Dermis blood vessel endothelial cell (primary cell): Measurements from ENCODE around the gene FBLN7. TPM values are rescaled to one million over a fixed set of nuclear protein-coding genes. Genes with fewer than 3 reads are reported as not detected.

Experiments used
- DNase-seq: peaks from one replicate; pipeline ENCODE4 v3.0.0; 2010
- total RNA-seq: library from RNA; depleted of rRNA; stranded (reverse); fragments of >200 nt; gene quantifications from 2 replicates; pipeline ENCODE4 v1.2.3, GENCODE V29; 2014

FBLN7 gene
- total RNA-seq, 1 donor from 2014 or later = 2.4 TPM

DNA sequence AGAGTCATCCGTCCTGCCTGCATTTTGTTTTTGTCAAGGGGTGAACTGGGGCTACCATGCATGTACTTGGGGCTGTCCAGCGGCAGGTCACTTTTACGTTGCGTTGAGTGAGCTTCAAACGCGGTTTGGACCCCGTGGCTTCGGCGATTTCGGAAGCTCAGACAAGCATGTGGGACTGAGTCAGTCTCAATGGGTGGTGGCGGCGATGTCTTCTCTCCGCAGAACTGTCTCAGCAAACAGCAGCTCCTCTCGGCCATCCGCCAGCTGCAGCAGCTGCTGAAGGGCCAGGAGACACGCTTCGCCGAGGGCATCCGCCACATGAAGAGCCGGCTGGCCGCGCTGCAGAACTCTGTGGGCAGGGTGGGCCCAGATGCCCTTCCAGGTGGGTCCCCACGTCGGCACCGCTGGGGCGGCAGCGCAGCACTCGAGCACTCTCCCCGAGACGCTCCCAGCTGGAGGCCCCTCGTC, 21.3 kb downstream of the FBLN7 start:
- no peak for DNase-seq

DNA sequence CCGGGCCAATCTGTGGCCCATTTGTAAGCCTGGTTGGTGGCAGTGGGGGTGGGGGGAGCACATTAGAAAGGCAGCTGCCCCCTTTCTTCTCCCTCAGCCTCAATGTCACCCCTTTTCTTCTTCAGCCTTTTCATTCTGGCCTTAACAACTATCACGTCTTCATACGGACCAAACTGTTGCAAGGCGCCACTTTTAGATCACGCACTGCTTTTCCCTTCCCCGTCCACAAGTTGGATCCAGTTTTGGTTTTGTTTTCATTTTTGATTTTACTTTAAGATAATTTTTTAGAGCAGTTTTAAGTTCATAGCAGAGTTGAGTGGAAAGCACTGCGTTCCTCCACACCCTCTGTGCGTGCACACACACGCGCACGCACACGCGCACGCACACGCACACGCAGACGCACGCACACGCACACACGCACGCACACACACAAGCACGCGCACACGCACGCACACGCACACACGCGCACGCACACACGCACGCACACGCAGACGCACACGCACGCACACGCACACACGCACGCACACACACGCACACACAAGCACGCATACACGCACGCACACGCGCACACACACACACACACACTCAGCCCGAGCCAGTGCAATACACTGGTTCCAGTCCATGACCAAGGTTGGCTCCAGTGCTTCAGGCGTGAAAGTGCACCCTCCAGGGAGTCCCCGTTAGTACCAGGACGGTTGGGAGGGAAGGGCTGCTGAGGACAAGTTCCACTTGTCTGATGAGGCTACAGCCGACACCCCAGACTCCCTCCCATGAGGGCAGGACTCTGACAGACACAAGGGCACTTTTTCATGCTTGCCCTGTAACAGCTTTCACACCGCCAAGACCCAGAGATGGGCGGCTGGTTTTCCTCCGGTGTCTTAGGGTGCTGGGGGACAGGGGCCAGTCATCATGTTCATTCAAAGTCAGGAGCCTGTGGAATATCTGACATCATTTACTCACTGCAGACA, 22.4 kb downstream of the FBLN7 start:
- DNase-seq = no peak

DNA sequence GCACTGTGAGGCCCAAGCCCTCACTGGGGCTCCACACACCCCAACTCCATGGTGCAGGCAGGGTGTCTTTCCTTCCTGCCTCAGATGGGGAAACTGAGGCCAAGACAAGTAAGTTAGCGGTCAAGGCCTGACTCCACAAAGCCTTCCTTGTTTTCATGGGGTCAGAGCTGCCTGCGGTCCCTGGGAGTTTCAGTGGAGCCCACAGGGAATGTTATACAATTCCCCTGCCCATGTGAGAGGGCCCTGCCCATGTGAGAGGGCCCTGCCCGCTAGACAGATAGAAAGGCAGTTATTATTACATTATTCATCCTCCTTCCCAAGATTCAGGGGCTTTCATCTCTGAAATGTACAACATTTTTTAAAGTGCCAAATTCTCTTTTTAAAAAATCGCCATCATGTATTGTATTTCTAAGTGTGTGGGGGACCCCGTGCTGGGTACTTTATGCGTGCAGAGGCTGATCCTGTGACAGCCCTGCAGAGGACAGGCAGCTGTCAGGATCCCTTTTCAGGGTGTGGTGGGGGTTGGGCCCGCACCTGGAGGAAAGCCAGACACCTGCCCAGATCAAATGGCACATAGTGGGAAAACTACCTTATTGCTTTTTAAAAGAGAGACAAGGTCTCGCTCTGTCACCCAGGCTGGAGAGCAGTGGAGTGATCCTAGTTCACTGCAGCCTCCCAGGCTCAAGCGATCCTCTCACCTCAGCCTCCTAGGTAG, 23.4 kb downstream of the FBLN7 start:
- no peak for DNase-seq

DNA sequence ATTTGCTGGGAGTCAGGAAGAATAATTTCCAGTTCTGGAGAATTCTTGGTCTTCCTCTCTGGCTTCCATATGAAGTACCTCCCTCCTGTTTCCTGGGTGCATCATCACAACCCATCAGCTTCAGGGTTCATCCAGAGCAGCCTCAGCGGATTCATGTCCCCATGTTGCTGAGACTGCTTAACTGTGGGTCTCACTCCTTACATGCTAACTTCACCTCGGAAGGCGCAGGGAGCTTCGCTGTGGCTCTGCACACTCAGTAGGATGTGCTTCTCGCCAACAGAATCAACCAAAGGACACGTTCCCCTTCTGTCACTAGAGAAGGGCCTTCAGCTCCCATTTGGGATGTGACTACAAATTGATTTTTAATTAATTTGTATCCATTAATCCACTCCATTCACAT, 24.2 kb downstream of the FBLN7 start:
- DNase-seq = no peak

GRCh38 chr2:112162956-112163355, 24.8 kb downstream of the FBLN7 start:
- no peak for DNase-seq

GRCh38 chr2:112163541-112163981, 25.4 kb downstream of the FBLN7 start:
- DNase-seq = no peak

DNA sequence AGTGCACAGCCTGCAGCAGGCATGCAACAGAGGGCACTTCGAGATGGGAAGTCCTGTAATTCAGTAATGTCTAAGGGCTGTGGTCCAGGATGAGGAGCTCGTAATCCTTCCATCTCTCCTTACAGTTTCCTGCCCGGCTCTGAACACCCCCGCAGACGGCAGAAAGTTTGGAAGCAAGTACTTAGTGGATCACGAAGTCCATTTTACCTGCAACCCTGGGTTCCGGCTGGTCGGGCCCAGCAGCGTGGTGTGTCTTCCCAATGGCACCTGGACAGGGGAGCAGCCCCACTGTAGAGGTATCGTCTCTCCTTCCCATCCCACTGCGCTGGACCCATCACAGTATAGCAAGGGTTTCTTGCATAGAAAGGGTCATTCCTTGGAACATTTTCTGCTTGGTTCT, 26.7 kb downstream of the FBLN7 start:
- no peak for DNase-seq

- no peak for DNase-seq
These were observed 27.1 kb downstream of the FBLN7 start for GRCh38 chr2:112165296-112165695.

GRCh38 chr2:112166806-112167499, 28.8 kb downstream of the FBLN7 start:
- no peak for DNase-seq

DNA sequence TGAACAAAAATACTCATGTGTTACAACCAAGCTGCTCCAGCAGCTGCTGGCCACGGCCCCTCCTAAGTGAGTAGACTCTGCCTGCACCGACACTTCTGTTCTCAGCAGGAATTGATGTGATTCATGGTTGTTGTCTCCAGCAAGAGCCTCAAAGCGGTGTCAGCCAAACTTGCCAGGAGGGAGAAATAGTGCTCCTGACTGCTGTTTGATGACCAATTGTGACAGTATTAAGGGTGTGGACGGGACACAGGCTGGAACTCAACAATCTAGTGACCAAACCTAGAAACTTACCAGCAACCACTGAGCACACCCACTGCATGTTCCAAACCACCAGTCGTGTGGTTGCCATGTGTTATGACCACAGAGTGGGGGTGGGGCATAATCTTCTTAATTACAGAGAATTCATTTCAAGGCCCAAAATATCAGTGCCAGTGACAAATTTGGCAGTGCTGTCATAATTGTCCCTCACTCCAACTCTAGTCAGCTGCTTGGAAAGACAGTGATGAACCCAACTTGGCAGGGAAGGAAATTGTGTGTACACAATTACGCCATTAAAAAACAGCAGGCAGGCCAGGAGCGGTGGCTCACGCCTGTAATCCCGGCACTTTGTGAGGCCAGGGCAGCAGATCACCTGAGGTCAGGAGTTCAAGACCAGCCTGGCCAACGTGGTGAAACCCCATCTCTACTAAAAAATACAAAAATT, 30.4 kb downstream of the FBLN7 start:
- no peak for DNase-seq

GRCh38 chr2:112170495-112170894, 32.3 kb downstream of the FBLN7 start:
- no peak for DNase-seq

DNA sequence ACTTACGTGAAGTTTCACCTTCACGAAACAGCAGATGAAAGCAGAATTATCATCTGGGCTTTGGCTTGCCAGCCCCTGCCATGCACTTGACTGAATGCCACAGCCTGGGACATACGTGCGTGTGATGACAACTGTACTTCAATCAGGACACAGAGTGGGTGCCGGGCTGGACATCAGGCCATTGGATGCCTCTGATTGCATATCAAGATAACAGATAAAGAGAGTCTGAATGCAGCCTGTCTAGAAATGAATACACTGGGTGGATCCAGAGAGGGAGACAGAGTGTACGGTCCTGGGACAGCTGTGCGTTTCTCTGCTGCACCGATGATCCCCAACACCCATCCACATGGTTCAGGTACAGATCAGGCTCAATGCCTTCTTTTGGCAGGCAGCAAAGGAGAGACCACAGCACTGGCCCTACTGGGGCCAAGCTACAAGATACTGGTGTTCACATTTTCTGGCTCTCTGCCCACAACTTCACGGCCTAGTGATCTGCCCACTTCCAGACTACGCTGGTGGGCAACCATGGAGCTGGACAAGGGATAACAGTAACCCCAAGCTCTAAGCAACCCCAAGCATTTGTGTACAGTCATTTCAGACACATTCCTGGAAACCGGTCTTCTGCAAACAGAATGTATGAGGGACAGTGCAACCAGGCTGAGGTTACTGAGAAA, 35.6 kb downstream of the FBLN7 start:
- DNase-seq = no peak

DNA sequence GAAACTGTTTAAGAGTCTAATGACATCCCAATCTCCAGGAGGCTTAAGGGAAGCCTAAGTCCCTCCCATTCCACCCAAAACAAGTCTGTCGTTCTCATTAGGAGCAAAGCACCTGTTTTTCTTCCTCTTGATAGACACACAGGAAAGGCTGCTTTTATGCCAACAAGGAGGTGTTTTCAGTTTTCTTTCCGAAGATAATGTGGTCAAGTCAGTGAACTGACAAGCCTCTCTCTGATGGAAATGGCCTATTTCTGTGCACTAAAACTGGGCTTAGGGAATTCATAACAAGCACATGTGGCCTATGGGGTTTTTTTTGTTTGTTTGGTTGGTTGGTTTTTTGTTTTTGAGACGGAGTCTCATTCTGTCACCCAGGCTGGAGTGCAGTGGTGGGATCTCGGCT, 36.2 kb downstream of the FBLN7 start:
- DNase-seq = no peak

GRCh38 chr2:112175333-112175732, 37.1 kb downstream of the FBLN7 start:
- DNase-seq = no peak

DNA sequence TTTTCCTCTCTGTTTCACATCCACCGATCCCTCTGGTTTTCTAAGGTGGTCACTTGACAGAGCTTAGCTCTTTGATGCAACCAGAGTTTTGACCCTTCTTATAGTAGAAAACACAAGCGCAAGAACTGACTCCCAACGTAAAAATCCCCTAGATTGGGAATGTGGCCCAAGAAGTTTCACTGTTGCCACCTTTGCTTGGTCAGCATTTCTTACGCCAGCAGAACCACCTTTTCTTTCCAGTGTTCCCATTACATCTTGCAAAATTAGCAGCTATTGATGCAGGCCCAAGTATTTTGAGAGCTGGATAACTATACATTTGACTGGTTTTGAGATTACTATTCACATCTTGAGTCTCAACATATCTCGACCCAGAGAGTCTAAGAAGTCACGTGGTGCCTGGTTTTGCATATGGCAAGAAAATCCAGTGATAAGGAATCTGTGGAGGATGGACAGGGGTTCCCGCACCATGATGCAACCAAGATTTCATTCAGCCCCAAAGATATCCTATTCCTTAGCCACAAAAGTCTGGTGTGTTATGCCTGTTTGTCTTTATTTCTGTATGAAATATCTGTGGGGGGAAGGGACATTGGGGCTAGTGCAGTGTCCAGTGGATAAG, 37.9 kb downstream of the FBLN7 start:
- no peak for DNase-seq

DNA sequence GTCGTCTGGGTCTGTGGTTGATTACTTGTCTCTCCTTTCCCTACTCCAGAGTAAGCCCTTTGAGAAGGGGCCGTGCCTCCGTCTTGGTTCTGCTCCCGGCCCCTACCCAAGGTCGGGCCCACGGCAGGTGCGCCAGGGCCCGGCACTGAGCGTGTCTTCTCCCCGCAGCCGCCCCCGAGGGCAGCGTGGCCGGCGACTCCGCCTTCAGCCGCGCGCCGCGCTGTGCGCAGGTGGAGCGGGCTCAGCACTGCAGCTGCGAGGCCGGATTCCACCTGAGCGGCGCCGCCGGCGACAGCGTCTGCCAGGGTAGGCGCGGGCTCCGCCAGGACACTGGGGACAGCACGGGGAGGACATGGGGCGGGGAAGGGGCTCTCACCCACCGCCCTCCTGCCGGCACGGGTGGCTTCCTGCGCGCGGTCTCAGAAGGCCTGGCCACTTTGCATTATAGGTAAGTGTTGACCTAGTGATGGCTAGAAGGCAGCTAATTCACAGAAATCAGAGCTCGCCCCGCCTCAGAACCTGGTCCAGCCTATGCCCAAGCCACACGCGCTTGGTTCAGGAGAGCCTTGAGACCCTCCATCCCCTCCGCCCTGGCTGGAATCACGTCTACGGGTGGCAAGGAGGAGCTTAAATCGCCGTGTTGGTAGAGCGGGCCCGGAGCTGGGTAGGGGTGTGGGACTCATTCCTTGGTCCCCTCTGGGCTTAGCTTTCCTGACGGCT, 43.5 kb downstream of the FBLN7 start:
- DNase-seq = no peak

- DNase-seq = no peak
These were observed 44.4 kb downstream of the FBLN7 start for GRCh38 chr2:112182581-112183034.

GRCh38 chr2:112183327-112184025, 45.3 kb downstream of the FBLN7 start:
- no peak for DNase-seq

GRCh38 chr2:112184121-112184520, 45.9 kb downstream of the FBLN7 start:
- DNase-seq = no peak

- DNase-seq = no peak
These were observed 46.9 kb downstream of the FBLN7 start for GRCh38 chr2:112185131-112185530.
